Cortex of kidney (tissue), 1 donor: Measurements from ENCODE around the gene TNNT2.

Experiments
- DNase-seq: peaks from one replicate; lab custom pipeline; 2025; lab: John Stamatoyannopoulos, UW

The TNNT2 gene

GRCh38 chr1:201377611-201378092 is at the start of gene TNNT2:
TSS of gene TNNT2 (minus strand) at chr1:201377680. CDS start at chr1:201373254, 4,426 bp downstream.
- no peak for DNase-seq

DNA sequence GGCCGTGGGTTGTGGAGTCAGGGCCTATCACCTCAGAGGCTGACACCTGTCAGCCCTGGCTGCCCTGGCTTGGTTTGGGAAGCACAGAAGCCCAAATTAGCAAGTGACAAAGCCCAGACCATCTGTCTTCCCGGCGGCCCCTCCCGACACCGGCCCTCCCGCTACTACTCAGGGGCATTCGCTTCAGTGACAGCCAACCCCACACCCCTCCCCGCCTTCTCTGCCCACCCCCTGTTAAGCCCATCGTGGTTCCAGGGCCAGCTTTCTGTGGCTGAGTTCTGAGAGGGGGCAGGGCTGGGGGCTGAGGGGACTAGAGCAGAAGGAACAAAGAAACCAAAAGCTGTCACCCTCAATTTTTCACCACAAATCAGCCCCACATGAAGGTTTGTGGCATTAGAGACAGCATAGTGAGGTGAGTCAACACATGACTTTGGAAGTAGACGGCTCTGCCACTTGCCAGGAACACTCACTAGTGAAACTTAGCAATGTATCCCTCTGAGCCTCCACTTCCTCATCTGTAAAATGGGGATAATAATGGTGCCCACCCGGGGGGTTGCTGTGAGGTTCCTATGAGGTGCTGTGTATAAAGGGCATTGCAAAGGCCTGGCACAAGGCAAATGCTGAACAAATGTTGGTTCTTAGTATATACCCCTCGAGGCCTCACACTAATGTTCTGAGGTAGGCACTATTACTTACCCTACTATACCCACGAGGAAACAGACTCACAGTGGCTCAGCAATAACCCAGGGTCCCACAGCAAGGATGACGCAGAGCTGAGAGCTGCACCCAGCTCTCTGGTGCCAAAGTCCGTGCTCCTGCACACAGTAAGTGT is 49.2 kb upstream of the TNNT2 start:
- DNase-seq: no peak

DNA sequence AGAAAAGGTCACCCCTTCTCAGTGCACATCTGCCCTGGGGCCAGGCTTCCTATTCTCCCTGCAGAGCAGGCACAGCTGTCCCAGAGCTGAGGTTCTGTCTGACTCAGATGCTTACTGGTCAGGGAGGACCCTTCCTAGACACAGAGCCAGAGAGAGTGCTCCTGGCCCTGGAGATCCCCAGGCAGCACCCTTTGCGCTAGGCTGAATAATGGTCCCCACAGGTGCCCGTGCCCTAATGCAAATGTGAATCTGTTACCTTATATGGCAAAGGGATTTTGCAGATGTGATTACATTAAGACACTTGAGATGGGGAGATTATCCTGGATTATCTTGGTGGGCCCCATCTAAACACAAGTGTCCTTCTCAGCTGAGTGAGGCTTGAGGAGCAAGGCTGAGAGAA is 46.7 kb upstream of the TNNT2 start:
- no peak for DNase-seq

DNA sequence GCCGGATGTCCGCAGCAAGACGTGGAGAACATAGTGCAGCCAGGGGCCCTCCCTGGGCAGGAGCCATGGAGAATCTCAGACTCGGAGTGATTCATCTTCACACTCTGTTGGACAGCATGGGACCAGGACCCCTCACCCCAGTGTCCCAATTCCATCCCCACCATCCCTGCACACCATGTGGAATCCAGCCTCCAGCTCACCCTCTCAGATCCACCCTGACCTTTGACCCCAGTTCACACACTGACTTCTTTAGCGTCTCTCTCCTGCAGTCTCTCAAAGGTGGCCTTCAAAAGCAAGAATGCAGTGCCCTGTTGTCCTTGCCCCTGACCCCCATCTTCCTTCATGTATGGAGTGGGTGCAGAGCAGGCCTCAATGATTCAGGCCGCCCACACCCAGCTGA is 46.2 kb upstream of the TNNT2 start:
- no peak for DNase-seq

GRCh38 chr1:201422436-201423030 is 45.1 kb upstream of the TNNT2 start:
- DNase-seq: no peak

DNA sequence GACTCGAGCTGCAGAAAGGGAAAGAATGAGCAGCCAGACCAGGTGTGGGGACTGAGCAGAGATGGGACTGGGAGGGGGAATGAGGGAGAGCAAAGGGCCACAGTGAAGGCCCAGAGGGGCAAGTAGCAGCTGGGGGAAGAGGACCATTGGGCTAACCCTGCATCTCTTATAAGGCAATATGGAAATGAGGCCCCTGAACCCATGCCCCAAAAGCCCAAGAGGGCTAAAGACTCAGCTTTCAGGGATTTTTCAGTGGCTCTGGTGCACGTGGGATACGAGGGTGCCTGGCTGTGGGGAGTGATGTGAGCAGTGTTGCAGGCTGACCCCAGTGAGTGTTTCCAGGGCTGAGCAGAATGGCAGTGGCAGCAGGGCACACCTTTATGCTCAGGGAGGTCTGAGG is 44.5 kb upstream of the TNNT2 start:
- no peak for DNase-seq

GRCh38 chr1:201421041-201421440 is 43.6 kb upstream of the TNNT2 start:
- no peak for DNase-seq

- no peak for DNase-seq
Measured at GRCh38 chr1:201420608-201421002, 43.1 kb upstream of the TNNT2 start.

DNA sequence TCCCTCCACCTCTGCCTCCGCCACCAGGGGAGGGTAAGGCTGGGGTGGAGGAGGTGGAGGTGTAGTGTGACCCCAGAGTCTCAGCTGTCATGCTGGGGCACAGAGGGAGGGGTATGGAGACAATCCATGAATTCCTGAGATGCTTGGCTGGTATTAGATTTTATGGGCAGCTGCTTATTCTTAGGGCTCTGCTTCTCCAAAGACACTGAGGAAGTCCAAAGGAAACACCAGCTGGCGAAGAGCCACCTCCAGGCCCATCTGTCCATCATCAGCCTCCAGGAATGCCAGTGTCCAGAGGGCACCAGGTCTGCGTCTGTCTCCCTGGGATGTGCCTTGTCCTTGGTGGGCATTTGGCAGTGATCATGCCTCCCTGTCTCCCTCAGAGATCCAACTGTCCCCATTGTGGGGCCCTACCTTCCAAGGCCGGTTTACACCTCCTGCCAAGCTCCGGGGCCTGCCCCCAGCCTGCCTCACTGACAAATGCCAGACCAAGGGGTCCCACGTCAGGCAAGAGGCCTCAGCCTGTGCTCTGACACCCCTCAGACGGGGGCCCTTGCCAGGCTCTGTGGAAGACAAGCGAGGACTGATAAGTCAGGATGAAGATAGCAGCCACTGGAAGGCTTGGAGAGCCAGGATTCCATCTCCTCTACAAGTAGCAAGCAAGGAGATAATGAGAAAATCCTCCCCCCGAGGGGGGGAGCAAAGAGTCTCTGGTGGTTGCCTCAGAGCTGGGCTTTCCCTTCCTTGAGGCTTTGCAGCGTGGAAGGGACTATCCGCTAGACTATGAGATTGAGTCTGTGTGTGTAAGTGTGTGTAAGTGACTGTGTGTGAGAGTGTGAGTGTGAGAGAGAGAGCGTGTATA is 42.5 kb upstream of the TNNT2 start:
- DNase-seq: no peak

DNA sequence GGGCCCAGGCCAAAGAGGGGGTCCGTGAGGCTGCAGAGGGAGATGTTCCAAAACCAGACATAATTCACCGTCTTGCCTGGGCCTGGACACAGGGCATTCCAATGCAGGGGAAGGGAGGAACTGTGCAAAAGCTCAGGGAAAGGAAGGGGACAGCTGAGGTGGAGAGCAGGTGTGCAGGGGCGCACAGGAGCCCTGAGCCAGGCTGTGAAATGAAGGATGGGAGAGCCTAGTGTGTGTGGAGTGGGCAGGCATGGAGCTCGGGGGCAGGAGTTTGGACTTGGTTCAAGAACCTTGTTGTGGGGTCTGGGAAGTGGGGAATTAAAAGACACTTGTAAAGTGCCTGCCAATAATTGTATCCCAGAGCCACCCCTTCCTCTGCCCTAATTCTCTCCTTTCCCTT is 41.8 kb upstream of the TNNT2 start:
- DNase-seq: no peak

- no peak for DNase-seq
Measured at GRCh38 chr1:201418461-201418860, 41.0 kb upstream of the TNNT2 start.

DNA sequence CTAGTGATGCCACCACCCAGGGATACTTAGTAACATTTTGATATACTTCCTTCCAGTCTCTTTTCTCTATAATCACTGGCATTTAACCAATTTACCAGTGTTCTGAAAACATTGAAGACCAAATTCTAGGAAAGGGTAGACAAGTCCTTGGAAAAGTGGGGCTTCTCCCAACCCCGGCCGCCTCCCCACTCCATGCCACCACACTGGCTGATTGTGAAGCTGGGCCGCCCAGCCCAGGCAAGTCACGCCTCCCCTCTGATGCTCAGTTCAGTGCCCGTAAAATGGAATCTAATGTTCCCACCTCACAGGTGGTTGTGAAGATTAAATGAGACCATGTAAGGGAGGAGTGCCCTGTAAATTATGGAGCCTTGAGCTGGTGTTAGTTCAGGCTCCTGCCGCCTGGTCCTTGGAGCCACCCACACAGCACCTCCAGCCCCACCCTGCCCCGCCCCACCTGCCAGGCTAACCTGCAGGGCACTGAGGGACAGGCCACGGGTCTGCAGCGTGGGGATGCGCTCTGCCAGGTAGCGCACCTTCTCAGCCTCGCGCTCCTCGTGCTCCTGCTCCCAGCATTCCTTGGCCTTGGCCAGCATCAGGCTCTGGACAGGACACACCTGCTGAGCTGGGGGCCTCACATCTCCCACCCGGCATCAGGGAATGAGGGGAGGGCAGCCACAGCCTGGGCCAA is 36.7 kb upstream of the TNNT2 start:
- no peak for DNase-seq

- no peak for DNase-seq
Measured at GRCh38 chr1:201411292-201411691, 33.8 kb upstream of the TNNT2 start.

DNA sequence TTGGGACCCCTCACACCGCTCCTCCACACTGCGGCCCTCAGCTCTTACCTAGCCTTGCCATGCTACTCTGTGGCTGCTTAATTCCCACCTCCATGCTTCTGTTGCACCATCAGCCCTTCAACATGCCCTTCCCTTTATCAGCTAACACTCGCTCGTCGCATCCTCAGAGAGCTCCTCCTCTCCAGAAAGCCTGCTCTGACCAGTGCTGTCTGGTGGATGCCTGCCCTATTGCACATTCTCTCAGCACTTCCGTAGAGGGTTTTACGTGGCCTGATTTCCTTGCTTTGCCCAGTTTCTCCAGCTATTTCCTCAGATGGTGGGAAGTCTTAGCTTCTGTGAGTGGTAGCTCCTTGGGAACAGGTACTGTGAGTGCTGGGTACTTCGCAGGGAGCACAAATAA is 32.0 kb upstream of the TNNT2 start:
- no peak for DNase-seq

DNA sequence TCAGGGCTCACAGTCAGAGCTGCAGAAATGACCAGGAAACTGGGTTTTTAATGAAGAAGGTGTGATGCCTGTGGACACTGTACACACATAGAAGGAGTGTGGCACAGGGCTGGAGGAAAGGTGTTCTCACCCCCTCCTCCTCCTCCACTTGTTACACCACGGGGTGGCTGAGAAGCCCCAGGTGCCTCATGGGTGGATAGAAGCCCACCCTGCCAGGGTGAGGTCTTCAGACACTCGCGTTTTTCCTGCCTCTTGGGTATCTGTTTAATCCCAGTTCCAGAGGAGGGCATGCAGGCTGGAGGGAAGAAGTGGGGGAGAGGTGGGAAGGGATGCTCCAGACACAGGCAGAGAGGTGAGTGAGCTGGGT is 31.3 kb upstream of the TNNT2 start:
- no peak for DNase-seq

DNA sequence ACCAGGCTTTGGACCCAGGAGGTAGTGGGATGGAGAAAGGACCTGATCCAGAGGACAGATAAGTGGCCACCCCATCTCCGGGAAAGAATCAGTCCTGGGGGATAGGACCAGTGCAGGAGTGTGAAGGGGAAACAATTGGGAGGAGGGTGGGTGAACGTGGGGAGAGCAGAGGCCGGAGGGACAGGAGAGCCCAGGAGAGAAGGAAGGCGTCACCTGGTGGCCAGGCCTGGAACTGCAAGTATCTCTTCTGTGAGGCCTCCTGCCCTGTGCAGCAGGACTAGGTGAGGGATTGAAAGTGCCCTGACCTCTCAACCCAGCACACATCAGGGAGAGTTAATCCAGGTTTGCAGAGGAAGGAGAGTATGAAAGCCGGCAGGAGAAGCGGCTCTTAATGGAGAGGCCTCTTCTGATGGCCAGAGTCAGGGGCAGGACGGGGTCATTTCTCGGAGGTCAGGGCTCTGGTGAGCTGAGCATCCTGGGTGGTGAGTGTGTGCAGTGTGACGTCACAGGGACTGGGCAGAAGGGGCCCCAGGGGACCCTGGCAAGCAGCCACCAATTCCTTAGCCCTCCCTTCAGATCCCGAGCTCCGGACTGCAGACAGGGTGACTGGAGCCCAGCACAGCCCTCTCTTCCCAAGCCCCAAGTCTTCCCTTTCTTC is 30.8 kb upstream of the TNNT2 start:
- no peak for DNase-seq

DNA sequence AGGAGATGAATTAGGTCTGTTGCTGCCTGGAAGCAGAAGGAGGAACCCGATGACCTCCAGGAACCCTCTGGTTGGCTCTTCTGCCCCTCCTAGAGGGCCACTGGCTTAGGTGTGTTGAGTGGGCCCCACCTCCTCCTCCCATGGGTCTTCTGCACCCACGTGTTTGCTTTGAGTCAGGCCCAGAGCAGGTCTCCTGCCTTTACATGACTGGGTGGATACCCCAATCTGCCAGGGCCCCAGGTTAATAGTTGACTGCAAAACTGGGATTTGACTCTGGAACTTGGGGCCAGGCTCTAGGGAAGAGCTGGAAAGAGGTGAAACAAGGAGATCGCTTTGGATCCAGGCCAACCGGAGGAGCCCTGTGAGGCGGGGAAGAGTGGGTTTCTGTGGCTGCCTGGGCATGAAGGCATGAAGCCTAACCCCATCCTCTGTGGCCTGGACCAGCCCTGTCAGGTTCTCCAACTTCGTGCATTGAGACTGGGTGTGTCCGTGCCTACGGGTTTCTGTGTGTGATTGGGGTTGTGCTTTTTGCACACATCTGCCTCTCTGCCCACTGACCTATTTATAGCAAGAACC is 29.4 kb upstream of the TNNT2 start:
- no peak for DNase-seq

- peak; percentile 20 for DNase-seq
Measured at GRCh38 chr1:201405484-201405831, 28.0 kb upstream of the TNNT2 start.

DNA sequence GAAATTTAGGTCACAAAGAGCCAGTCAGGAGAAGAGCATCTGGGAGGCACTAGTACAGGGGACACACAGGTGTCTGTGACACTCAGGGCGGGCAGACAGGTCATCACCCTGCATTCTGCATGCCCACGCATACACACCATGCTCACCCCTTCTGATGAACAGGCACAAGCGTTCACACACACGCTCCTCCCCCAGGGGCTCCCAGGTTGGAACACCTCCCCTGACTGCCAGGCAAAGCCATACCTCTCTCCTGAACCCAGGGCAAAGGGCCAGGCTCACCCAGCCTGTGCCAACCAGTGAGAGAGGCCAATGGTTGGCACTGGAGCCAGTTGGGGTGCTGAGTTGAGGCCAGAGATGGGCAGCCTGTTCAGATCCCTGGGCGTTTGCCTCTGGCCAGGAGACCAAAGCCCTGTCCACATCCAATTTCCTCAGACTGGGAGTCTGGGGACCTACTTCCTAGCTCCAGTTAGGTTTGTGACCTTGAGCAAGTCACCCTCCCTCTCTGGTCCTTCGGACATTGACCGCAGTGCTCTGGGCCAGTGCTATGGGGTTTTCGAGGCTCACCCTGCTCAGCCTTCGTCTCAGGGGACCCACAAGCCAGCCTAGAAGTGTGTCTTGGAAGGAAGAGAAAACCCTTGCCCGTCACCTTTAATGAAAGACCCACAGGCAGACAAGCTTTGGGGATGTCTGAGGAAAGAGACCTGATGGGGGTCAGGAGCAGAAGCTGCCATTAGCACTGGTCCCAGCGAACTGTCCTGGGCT is 27.4 kb upstream of the TNNT2 start:
- DNase-seq: no peak

DNA sequence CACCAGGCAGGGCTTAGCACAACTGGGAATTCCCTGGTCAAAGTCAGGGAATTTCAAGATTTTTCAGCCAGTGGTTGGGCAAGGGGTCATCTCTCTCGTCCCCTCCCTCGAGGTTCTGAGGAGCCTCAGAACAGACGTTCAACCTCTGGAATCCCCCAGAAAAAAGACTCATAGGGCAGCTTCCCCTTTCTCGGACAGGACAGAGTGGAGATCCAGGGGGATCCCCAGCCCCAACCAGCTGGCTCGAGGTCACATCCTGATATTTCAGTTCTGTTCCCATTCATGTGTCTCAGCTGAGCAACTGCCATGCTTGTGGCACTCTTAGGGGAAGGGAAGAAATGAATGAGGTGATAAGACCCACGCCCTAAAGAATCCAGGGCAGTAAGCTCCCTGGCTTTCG is 26.6 kb upstream of the TNNT2 start:
- DNase-seq: no peak

DNA sequence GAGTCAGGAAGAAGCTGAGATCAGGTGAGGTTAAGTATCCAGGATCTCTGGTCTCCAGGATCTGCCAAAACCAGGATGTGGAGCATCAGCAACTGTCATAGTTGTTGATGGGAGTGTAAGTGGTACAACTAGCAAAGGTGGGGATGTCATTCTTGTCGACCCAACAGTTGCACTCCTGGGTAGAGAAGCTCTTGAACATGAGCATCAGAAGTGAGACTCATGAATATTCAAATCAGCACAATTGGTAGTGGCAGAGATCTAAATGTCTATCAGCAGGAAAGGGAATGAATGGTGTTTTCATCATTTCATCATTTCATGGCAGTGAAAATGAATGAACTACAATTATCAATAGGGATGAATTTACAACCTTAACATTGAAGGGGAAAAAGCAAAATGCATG is 25.9 kb upstream of the TNNT2 start:
- no peak for DNase-seq
